ENCODE data around the gene SUV39H1. TPM values are rescaled to one million over a fixed set of nuclear protein-coding genes. Genes with fewer than 3 reads are reported as not detected.

SUV39H1 gene
- total RNA-seq, 4 donors from 2014 or later: 0.59 to 7.8 (median 3.8) TPM

- no peak for DNase-seq
- no peaks in the 10 kb centered on the region for H3K36me3 ChIP-seq
Measured at GRCh38 chrX:48745222-48745621, 48.7 kb downstream of the SUV39H1 start.

GRCh38 chrX:48747415-48748016 is 51.0 kb downstream of the SUV39H1 start:
- intact Hi-C loops (cut with DNase I; ENCODE audit: low total_unique reads): no loop called here
- no peak for DNase-seq

More at GRCh38 chrX:48745222-48745621, 48.7 kb downstream of the SUV39H1 start:
- Histone ChIP-seq H3K27ac (no peak overlapping the region), H3K4me3 (no peak overlapping the region), H3K4me1 (no peaks in the 10 kb centered on the region), H3K27me3 (no peaks in the 10 kb centered on the region), H3K9me3 (no peaks in the 10 kb centered on the region)
- TF ChIP-seq POLR2A (IDR thresholded peaks at IDR 0.05) (no peak), CTCF (IDR thresholded peaks at IDR 0.05) (no peak)
- intact Hi-C loops (cut with DNase I; ENCODE audit: low total_unique reads): no loop called here

GRCh38 chrX:48749182-48749581 is 52.6 kb downstream of the SUV39H1 start:
- Histone ChIP-seq H3K27ac (no peak overlapping the region), H3K9me3 (no peaks in the 10 kb centered on the region), H3K27me3 (no peaks in the 10 kb centered on the region), H3K4me1 (no peaks in the 10 kb centered on the region), H3K4me3 (no peak overlapping the region), H3K36me3 (no peaks in the 10 kb centered on the region)
- intact Hi-C loops (cut with DNase I; ENCODE audit: low total_unique reads): no loop called here
- no peak for DNase-seq
- TF ChIP-seq CTCF (IDR thresholded peaks at IDR 0.05) (no peak), POLR2A (IDR thresholded peaks at IDR 0.05) (no peak)

More at GRCh38 chrX:48747415-48748016, 51.0 kb downstream of the SUV39H1 start:
- Histone ChIP-seq H3K27ac (no peak overlapping the region), H3K27me3 (no peaks in the 10 kb centered on the region), H3K36me3 (no peaks in the 10 kb centered on the region), H3K9me3 (no peaks in the 10 kb centered on the region), H3K4me3 (no peak overlapping the region), H3K4me1 (no peaks in the 10 kb centered on the region)
- TF ChIP-seq CTCF (IDR thresholded peaks at IDR 0.05) (no peak), POLR2A (IDR thresholded peaks at IDR 0.05) (no peak)

- H3K27me3 ChIP-seq: no peaks in the 10 kb centered on the region
- H3K27ac ChIP-seq: no peak overlapping the region
- no peak for DNase-seq
- no peaks in the 10 kb centered on the region for H3K4me1 ChIP-seq
- H3K9me3 ChIP-seq: no peaks in the 10 kb centered on the region
- intact Hi-C loops (cut with DNase I; ENCODE audit: low total_unique reads): no loop called here
- H3K36me3 ChIP-seq: no peaks in the 10 kb centered on the region
- no peak overlapping the region for H3K4me3 ChIP-seq
- TF ChIP-seq POLR2A (IDR thresholded peaks at IDR 0.05): no peak
- TF ChIP-seq CTCF (IDR thresholded peaks at IDR 0.05): no peak
Measured at GRCh38 chrX:48751343-48751742, 54.8 kb downstream of the SUV39H1 start.

GRCh38 chrX:48752498-48752897 is 56.0 kb downstream of the SUV39H1 start:
- intact Hi-C loops (cut with DNase I; ENCODE audit: low total_unique reads): no loop called here
- DNase-seq: no peak
- Histone ChIP-seq H3K27ac (no peak overlapping the region), H3K27me3 (no peaks in the 10 kb centered on the region), H3K9me3 (no peaks in the 10 kb centered on the region), H3K36me3 (no peaks in the 10 kb centered on the region), H3K4me1 (no peaks in the 10 kb centered on the region), H3K4me3 (no peak overlapping the region)
- TF ChIP-seq CTCF (IDR thresholded peaks at IDR 0.05) (no peak), POLR2A (IDR thresholded peaks at IDR 0.05) (no peak)

All from uterus (tissue), 4 donors.